ENCODE measurements around the gene ATP10B.

Gene ATP10B

GRCh38 chr5:160619381-160619780 is 232.6 kb downstream of the ATP10B start:
- Histone ChIP-seq H3K36me3 (ENCODE audit: insufficient read depth, low read length) (no peaks in the 10 kb centered on the region), H3K9me3 (ENCODE audit: low read length) (no peaks in the 10 kb centered on the region), H3K9ac (ENCODE audit: low read length) (no peak overlapping the region), H3F3A (ENCODE audit: insufficient read depth, low read length) (no peaks in the 10 kb centered on the region), H2AFZ (ENCODE audit: low read length) (no peak overlapping the region), H3K4me3 (ENCODE audit: low read depth, low read length, poor library complexity, severe bottlenecking) (no peak overlapping the region), H4K20me1 (ENCODE audit: insufficient read depth, low read length) (no peaks in the 10 kb centered on the region), H3K27me3 (ENCODE audit: insufficient read depth, low read length) (no peaks in the 10 kb centered on the region), H3K4me2 (ENCODE audit: low read length) (no peak overlapping the region), H3K79me2 (ENCODE audit: insufficient read depth, low read length) (no peaks in the 10 kb centered on the region), H3K4me1 (ENCODE audit: insufficient read depth, low read length, severe bottlenecking) (no peaks in the 10 kb centered on the region), H3K9me2 (ENCODE audit: low read depth, low read length) (no peaks in the 10 kb centered on the region), H3K27ac (ENCODE audit: low read depth, low read length, poor library complexity, severe bottlenecking) (no peak overlapping the region)
- TF ChIP-seq EZH2 (IDR thresholded peaks at IDR 0.05; ENCODE audit: borderline replicate concordance, low read length) = no peak
- TF ChIP-seq, protein P1, sequence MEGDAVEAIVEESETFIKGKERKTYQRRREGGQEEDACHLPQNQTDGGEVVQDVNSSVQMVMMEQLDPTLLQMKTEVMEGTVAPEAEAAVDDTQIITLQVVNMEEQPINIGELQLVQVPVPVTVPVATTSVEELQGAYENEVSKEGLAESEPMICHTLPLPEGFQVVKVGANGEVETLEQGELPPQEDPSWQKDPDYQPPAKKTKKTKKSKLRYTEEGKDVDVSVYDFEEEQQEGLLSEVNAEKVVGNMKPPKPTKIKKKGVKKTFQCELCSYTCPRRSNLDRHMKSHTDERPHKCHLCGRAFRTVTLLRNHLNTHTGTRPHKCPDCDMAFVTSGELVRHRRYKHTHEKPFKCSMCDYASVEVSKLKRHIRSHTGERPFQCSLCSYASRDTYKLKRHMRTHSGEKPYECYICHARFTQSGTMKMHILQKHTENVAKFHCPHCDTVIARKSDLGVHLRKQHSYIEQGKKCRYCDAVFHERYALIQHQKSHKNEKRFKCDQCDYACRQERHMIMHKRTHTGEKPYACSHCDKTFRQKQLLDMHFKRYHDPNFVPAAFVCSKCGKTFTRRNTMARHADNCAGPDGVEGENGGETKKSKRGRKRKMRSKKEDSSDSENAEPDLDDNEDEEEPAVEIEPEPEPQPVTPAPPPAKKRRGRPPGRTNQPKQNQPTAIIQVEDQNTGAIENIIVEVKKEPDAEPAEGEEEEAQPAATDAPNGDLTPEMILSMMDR (IDR thresholded peaks at IDR 0.05; ENCODE audit: low read length) = no peak

DNA sequence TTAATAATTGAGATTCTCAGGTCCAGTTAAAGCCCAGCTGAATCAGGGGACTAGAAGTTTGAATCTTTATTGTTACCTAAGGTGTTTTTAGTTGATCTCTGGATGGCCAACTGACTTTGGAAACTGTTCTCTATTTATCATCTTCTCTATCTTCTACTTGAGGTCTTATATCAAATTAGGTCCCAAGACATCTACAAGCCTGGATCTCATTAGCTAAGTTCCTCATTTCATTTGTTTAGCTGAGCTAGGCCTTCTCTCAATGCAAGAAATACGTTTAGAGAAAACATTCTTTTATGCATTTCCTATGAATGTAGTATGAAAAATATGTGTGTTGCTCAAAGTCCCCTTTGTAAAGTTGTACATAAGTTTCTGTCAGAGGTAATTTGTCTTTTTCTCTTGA is 233.7 kb downstream of the ATP10B start:
- no peak overlapping the region for H3K9ac ChIP-seq (ENCODE audit: low read length)
- no peaks in the 10 kb centered on the region for H3K36me3 ChIP-seq (ENCODE audit: insufficient read depth, low read length)
- no peak for TF ChIP-seq EZH2 (IDR thresholded peaks at IDR 0.05; ENCODE audit: borderline replicate concordance, low read length)
- TF ChIP-seq, protein P1 (IDR thresholded peaks at IDR 0.05; ENCODE audit: low read length) = no peak
- H3F3A ChIP-seq (ENCODE audit: insufficient read depth, low read length) = no peaks in the 10 kb centered on the region
- no peak overlapping the region for H3K4me3 ChIP-seq (ENCODE audit: low read depth, low read length, poor library complexity, severe bottlenecking)
- no peaks in the 10 kb centered on the region for H3K79me2 ChIP-seq (ENCODE audit: insufficient read depth, low read length)
- no peaks in the 10 kb centered on the region for H3K27me3 ChIP-seq (ENCODE audit: insufficient read depth, low read length)
- H2AFZ ChIP-seq (ENCODE audit: low read length) = no peak overlapping the region
- H3K9me3 ChIP-seq (ENCODE audit: low read length) = no peaks in the 10 kb centered on the region
- H4K20me1 ChIP-seq (ENCODE audit: insufficient read depth, low read length) = no peaks in the 10 kb centered on the region
- no peak overlapping the region for H3K27ac ChIP-seq (ENCODE audit: low read depth, low read length, poor library complexity, severe bottlenecking)
- H3K4me2 ChIP-seq (ENCODE audit: low read length) = no peak overlapping the region
- no peaks in the 10 kb centered on the region for H3K9me2 ChIP-seq (ENCODE audit: low read depth, low read length)
- H3K4me1 ChIP-seq (ENCODE audit: insufficient read depth, low read length, severe bottlenecking) = no peaks in the 10 kb centered on the region

GRCh38 chr5:160616712-160617497 is 235.1 kb downstream of the ATP10B start:
- Histone ChIP-seq H3K9ac (ENCODE audit: low read length) (no peak overlapping the region), H2AFZ (ENCODE audit: low read length) (no peak overlapping the region), H3F3A (ENCODE audit: insufficient read depth, low read length) (no peaks in the 10 kb centered on the region), H4K20me1 (ENCODE audit: insufficient read depth, low read length) (no peaks in the 10 kb centered on the region), H3K9me3 (ENCODE audit: low read length) (no peaks in the 10 kb centered on the region), H3K27me3 (ENCODE audit: insufficient read depth, low read length) (no peaks in the 10 kb centered on the region), H3K4me3 (ENCODE audit: low read depth, low read length, poor library complexity, severe bottlenecking) (no peak overlapping the region), H3K4me1 (ENCODE audit: insufficient read depth, low read length, severe bottlenecking) (no peaks in the 10 kb centered on the region), H3K4me2 (ENCODE audit: low read length) (no peak overlapping the region), H3K27ac (ENCODE audit: low read depth, low read length, poor library complexity, severe bottlenecking) (no peak overlapping the region), H3K9me2 (ENCODE audit: low read depth, low read length) (no peaks in the 10 kb centered on the region), H3K79me2 (ENCODE audit: insufficient read depth, low read length) (no peaks in the 10 kb centered on the region), H3K36me3 (ENCODE audit: insufficient read depth, low read length) (no peaks in the 10 kb centered on the region)
- TF ChIP-seq, protein P1 (IDR thresholded peaks at IDR 0.05; ENCODE audit: low read length) = no peak
